Psoas muscle (tissue), 8 donors: ENCODE measurements around the gene LONP2. TPM values are rescaled to one million over a fixed set of nuclear protein-coding genes. Genes with fewer than 3 reads are reported as not detected.

Experiments used
- ATAC-seq, 4 donors: fragments of 200-7000 bp; cut with Tn5 transposase; one replicate each; pipeline ENCODE4 v1.9.1; 2020; ENCODE audit warnings: moderate library complexity in 3 of 4, mild to moderate bottlenecking in 2 of 4
- DNase-seq, 2 donors: peaks; one replicate each; pipeline ENCODE4 v3.0.0-alpha.2; 2020
- H3K27ac ChIP-seq: fragments of 200-600 bp; one replicate; pipeline ENCODE4 v1.8.0; 2022
- H3K27me3 ChIP-seq, 3 donors: fragments of 200-600 bp in 1 of 3; one replicate each; pipeline versions ENCODE4 v1.6.1 to v1.8.0; 2013 to 2022; ENCODE audit warnings: low read length in 2 of 3, mild to moderate bottlenecking in 2 of 3, moderate library complexity in 1 of 3; ENCODE audit not compliant: insufficient read depth in 3 of 3
- H3K36me3 ChIP-seq, 2 donors: fragments of 200-600 bp in 1 of 2; one replicate each; pipeline versions ENCODE4 v1.6.1 to v1.8.0; 2013 to 2022; ENCODE audit warnings: low read depth in 1 of 2, mild to moderate bottlenecking in 1 of 2, moderate library complexity in 1 of 2; ENCODE audit not compliant: insufficient read depth in 1 of 2
- H3K4me1 ChIP-seq: fragments of 200-600 bp; one replicate; pipeline ENCODE4 v1.8.0; 2022
- H3K4me3 ChIP-seq: fragments of 200-600 bp; one replicate; pipeline ENCODE4 v1.8.0; 2022; ENCODE audit warnings: mild to moderate bottlenecking
- H3K9me3 ChIP-seq: fragments of 200-600 bp; one replicate; pipeline ENCODE4 v1.8.0; 2022
- CTCF ChIP-seq: fragments of 200-600 bp; IDR thresholded peaks from one replicate; pipeline ENCODE4 v1.8.0; 2022; ENCODE audit warnings: antibody characterized with exemption
- WGBS, 3 donors: extraction: QIAGEN DNeasy Blood & Tissue Kit; methylation state at CpG; one replicate each; pipeline versions ENCODE4 v1.1.6 to v1.1.7; 2013; 5-methylcytosine and 5-hydroxymethylcytosine counted together
- intact Hi-C, 2 donors: fragments of 100-400 bp; cut with DNase I; formaldehyde crosslinking; loops; one replicate each; pipeline versions ENCODE4 v1.11.0 to v1.14.2; 2022
- polyA plus RNA-seq, 3 donors: library from polyadenylated mRNA; stranded (reverse); fragments of 200-250 nt; gene quantifications; one replicate each; pipeline ENCODE4 v1.2.3, GENCODE V29; 2013
- total RNA-seq, 4 donors: library from RNA; stranded (reverse); fragmentation: NEBNext Ultra II Directional in 2 of 4; extraction: Animal tissue kit (Norgen Biotek cat#: 25700) in 2 of 4; gene quantifications; one replicate each; pipeline versions ENCODE4 v1.2.1 to v1.2.4, GENCODE V29; 2021 to 2023
- donor health status: healthy with polysubstance abuse.
- donor health status: DM: no; HTN: no; CAD: no; lungs with moderate emphysema.
- donor health status: Bipolar disorder and iron deficiency.
- donor health status: healthy.
- donor health status: DM: yes; HTN: yes; CAD: no.
- donor health status: DM: no; HTN: no; CAD: no.
- donor health status: DM: no; HTN: no; CAD: no.
- donor health status: DM: yes; HTN: yes; CAD: no.

LONP2 gene
- total and polyA plus RNA-seq, 7 donors = 15.2 to 68.0 (median 46.5) TPM

- no peaks in the 10 kb centered on the region for H3K36me3 ChIP-seq
- no peaks in the 10 kb centered on the region for H3K9me3 ChIP-seq
- DNase-seq (no peak), ATAC-seq (no peak)
- no peak for TF ChIP-seq CTCF
- H3K27me3 ChIP-seq = no peaks in the 10 kb centered on the region
- H3K27ac ChIP-seq = no peak overlapping the region
- no peak overlapping the region for H3K4me3 ChIP-seq
- WGBS, 3 donors = 84 to 88% (median 86%) methylated on average over 6 of the region's 6 CpGs
- no peaks in the 10 kb centered on the region for H3K4me1 ChIP-seq
- intact Hi-C loops = no loop called here
These were observed 33.4 kb upstream of the LONP2 start for GRCh38 chr16:48210747-48211146.

- H3K36me3 ChIP-seq = no peaks in the 10 kb centered on the region
- no peaks in the 10 kb centered on the region for H3K9me3 ChIP-seq
- ATAC-seq (no peak), DNase-seq (no peak)
- no peaks in the 10 kb centered on the region for H3K4me1 ChIP-seq
- TF ChIP-seq CTCF = no peak
- no peak overlapping the region for H3K4me3 ChIP-seq
- 82 to 90% (median 84%) methylated on average over 3 of the region's 3 CpGs for WGBS, 3 donors
- H3K27ac ChIP-seq = no peak overlapping the region
- intact Hi-C loops = no loop called here
- no peaks in the 10 kb centered on the region for H3K27me3 ChIP-seq
These were observed 32.1 kb upstream of the LONP2 start for GRCh38 chr16:48212033-48212432.

DNA sequence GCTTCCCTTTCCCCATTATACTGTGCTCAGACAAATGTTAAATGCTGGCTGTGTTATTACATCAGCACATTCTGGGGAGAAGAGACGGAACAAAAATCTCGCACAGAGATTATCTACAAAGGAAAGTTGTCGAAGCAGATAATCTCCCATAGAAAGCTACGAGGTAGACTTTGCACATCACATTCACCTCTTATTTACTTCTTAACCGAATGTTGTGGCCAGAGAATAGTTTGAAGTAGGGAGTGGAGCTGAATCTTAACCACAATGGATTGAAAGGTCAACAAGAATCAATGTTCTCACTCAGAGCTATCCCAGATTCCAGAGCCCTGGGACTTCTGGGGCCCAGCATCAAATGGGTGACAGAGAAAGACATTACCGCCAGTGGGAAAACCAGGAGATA lies 28.4 kb upstream of the LONP2 start:
- Histone ChIP-seq H3K9me3 (no peaks in the 10 kb centered on the region), H3K27ac (no peak overlapping the region), H3K4me1 (no peaks in the 10 kb centered on the region), H3K4me3 (no peak overlapping the region), H3K27me3 (no peaks in the 10 kb centered on the region), H3K36me3 (no peaks in the 10 kb centered on the region)
- DNase-seq (no peak), ATAC-seq (no peak)
- WGBS, 3 donors = 84 to 87% (median 87%) methylated on average over 6 of the region's 6 CpGs
- TF ChIP-seq CTCF = no peak
- intact Hi-C loops = no loop called here

DNA sequence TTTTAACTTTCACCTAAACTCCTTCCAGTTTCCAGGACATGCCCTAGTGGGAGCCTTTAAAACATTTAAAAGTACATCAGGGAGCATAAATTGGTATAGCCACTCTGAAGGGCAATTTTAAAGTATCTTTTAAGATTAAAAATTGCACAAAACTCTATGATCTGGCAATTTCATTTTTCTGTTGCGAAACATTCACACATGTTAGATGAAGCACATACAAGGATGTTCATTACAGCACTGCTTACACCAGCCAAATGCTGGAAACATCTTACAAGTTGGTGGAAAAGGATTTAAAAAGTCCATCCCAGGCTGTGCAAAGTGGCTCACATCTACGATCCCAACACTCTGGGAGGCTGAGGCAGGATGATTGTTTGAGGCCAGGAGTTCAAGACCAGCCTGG lies 26.4 kb upstream of the LONP2 start:
- no peaks in the 10 kb centered on the region for H3K36me3 ChIP-seq
- DNase-seq = no peak
- WGBS, 3 donors = 75 to 76% (median 75%) methylated on average over 2 of the region's 2 CpGs

More for the DNA sequence above, 26.4 kb upstream of the LONP2 start:
- H3K4me1 ChIP-seq = no peaks in the 10 kb centered on the region
- H3K27ac ChIP-seq = no peak overlapping the region
- no peak for TF ChIP-seq CTCF
- intact Hi-C loops = no loop called here
- H3K4me3 ChIP-seq = no peak overlapping the region
- ATAC-seq = no peak
- H3K27me3 ChIP-seq = no peaks in the 10 kb centered on the region
- no peaks in the 10 kb centered on the region for H3K9me3 ChIP-seq
